ENCODE data around the gene ERI2.

ERI2 gene

GRCh38 chr16:20806168-20807050 lies at the start of gene ERI2, which contains the start of gene REXO5:
Gene ERI2 (minus strand): TSS chr16:20806472. CDS start chr16:20806430, 42 bp downstream.
Gene REXO5 (plus strand): TSS chr16:20806527. CDS start chr16:20806954, 427 bp downstream.
- peak; percentile 47 for DNase-seq

GRCh38 chr16:20854963-20855362 lies 48.7 kb upstream of the ERI2 start:
- DNase-seq = no peak

GRCh38 chr16:20853981-20854620 lies 47.8 kb upstream of the ERI2 start:
- DNase-seq = no peak

- DNase-seq = no peak
Measured at GRCh38 chr16:20853143-20853542, 46.9 kb upstream of the ERI2 start.

GRCh38 chr16:20851601-20852000 lies 45.3 kb upstream of the ERI2 start:
- DNase-seq = no peak

- DNase-seq = no peak
Measured at GRCh38 chr16:20850981-20851380, 44.7 kb upstream of the ERI2 start.

- DNase-seq = peak; percentile 50
Measured at GRCh38 chr16:20849589-20850390, 43.5 kb upstream of the ERI2 start.

- DNase-seq = no peak
Measured at GRCh38 chr16:20847550-20847949, 41.3 kb upstream of the ERI2 start.

- DNase-seq = no peak
Measured at GRCh38 chr16:20846551-20846950, 40.3 kb upstream of the ERI2 start.

GRCh38 chr16:20846030-20846429 lies 39.8 kb upstream of the ERI2 start:
- DNase-seq = no peak

GRCh38 chr16:20844588-20844987 lies 38.3 kb upstream of the ERI2 start:
- DNase-seq = no peak

- DNase-seq = no peak
Measured at GRCh38 chr16:20844054-20844453, 37.8 kb upstream of the ERI2 start.

GRCh38 chr16:20839504-20839903 lies 33.2 kb upstream of the ERI2 start:
- DNase-seq = no peak

- DNase-seq = no peak
Measured at GRCh38 chr16:20838240-20838639, 32.0 kb upstream of the ERI2 start.

- no peak for DNase-seq
Measured at GRCh38 chr16:20833086-20833485, 26.8 kb upstream of the ERI2 start.

- DNase-seq = no peak
Measured at GRCh38 chr16:20830372-20830771, 24.1 kb upstream of the ERI2 start.

- no peak for DNase-seq
Measured at GRCh38 chr16:20829536-20829935, 23.3 kb upstream of the ERI2 start.

- DNase-seq = no peak
Measured at GRCh38 chr16:20826039-20826566, 19.8 kb upstream of the ERI2 start.

- no peak for DNase-seq
Measured at GRCh38 chr16:20822521-20823325, 16.5 kb upstream of the ERI2 start.

- no peak for DNase-seq
Measured at GRCh38 chr16:20821682-20822081, 15.4 kb upstream of the ERI2 start.

- DNase-seq = no peak
Measured at GRCh38 chr16:20818929-20819585, 12.8 kb upstream of the ERI2 start.

- DNase-seq = no peak
Measured at GRCh38 chr16:20814784-20815183, 8.5 kb upstream of the ERI2 start.
